Skin of body (tissue), 2 donors: Measurements from ENCODE around the gene NXNL1. TPM values are rescaled to one million over a fixed set of nuclear protein-coding genes. Genes with fewer than 3 reads are reported as not detected.

Experiments used
- DNase-seq: peaks from one replicate; lab custom pipeline; 2025; lab: John Stamatoyannopoulos, UW
- total RNA-seq: library from RNA; depleted of rRNA; stranded (reverse); fragments of >200 nt; gene quantifications from one replicate; pipeline ENCODE4 v1.2.3, GENCODE V29; 2014

NXNL1 gene
- total RNA-seq, 1 donor from 2014 or later: not detected

GRCh38 chr19:17421942-17422341, 38.8 kb downstream of the NXNL1 start:
- no peak for DNase-seq

DNA sequence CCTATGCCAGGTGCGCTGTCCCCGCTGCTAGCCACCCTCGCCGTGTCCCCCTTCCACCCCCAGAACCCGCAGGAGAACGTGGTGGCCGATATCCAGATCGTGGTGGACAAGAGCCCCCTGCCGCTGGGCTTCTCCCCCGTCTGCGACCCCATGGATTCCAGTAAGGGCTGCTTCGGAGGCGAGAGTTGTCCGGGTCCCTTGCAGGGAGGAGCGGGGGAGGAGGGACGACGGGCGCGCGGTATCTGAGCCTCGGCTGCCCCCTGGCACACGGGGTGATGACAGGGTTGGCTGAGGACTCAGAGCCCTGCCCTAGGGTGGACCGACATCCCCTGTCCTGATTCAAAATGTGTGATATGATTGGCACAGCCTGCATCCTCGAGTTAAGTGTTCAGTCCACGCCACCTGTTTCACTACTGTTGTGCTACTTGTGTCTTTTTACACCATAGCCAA, 40.2 kb downstream of the NXNL1 start:
- no peak for DNase-seq

- peak; percentile 99 for DNase-seq
Observed at GRCh38 chr19:17419621-17420474, 40.9 kb downstream of the NXNL1 start, which contains the start of gene MVB12A. Gene MVB12A, plus strand, starts transcription at chr19:17420047. Its CDS starts 89 bp downstream, at chr19:17420136.

GRCh38 chr19:17419154-17419620, 41.5 kb downstream of the NXNL1 start:
- no peak for DNase-seq

DNA sequence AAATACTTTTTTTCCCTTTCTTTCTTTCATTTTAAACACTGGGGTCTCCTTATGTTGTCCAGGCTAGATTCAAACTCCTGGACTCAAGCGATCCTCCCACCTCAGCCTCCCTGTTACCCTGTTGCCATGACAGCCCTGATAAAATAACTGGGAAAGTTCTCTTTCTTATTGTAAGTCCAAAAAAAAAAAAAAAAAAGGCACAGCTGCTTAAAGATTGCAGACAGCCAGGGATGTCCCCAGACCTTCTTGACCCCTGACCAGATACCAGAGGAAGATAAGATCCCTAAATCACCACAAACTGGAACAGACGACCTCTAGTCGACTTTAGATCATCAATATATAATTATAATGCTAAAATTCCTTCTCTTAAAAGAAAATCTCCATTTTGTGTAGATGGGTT, 42.0 kb downstream of the NXNL1 start:
- no peak for DNase-seq

DNA sequence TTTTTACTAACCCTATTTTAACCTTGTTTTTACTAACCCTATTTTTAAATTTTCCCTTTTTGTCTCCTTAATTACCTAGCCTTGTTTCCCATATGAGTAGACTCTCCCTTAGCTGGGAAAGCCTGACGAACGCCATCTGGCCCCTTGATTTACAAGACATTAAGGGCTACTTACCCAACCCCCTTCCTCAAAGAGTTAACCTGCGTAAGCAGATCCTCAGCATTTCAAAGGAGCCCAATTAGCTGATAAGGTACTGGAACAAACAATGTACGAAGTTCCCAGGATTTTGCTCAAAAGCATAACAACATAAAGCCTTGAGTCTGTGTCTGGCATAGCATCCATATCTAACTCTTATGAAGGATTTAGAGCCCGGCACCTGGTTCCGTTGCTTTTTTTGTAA, 45.6 kb downstream of the NXNL1 start:
- DNase-seq: no peak

DNA sequence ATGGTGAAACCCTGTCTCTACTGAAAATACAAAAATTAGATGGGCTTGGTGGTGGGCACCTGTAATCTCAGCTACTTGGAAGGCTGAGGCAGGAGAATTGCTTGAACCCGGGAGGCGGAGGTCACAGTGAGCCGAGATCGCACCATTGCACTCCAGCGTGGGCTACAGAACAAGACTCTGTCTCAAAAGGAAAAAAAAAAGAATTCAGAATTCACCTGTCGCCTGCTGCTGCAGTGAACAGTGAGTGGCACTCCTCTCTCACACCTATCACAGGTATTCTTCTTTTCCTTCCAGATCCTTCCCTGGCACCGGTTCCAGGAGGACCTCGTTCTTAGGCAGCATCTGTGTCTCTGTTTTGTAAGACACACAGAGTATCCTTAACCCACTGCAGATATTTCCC, 46.6 kb downstream of the NXNL1 start:
- no peak for DNase-seq

- DNase-seq: no peak
Observed at GRCh38 chr19:17411801-17412200, 48.9 kb downstream of the NXNL1 start.

DNA sequence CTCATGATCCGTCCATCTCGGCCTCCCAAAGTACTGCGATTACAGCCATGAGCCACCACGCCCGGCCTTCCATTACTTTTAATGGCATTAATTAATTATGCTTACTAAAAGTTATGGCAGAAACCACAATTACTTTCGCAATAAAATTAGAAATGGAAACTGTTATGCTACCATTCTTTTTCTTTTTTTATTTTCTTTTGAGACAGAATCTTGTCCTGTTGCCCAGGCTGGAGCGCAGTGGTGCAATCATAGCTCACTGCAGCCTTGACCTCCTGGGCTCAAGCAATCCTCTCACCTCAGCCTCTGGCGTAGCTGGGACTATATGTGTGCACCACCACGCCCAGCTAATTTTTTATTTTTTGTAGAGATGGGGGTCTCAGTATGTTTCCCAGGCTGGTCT, 50.7 kb downstream of the NXNL1 start:
- no peak for DNase-seq

DNA sequence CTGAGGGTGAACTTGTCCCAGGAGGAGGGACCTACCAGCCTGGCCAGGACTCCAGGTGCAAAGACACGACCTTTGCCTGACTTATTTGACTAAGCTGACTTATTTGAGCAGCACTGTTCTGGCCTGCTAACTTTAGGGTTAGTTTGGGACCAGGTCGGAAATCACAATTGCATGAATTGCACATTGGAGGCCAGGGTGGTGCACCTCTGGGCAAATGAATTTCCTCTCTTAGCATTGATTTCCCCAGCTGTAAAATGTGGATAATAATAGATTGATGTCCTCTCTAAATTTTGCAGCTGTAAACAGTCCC, 53.9 kb downstream of the NXNL1 start:
- DNase-seq: no peak

GRCh38 chr19:17406046-17406886, 54.5 kb downstream of the NXNL1 start:
- no peak for DNase-seq

Other genes starting within 250 kb of the NXNL1 start
- gene USE1, start 245.6 kb downstream of the NXNL1 start, total RNA-seq: 13.2 TPM
- gene OCEL1, start 234.7 kb downstream of the NXNL1 start, total RNA-seq: 3.7 TPM
- 14.4 TPM for gene NR2F6, start 215.0 kb downstream of the NXNL1 start, total RNA-seq
- gene USHBP1, start 196.2 kb downstream of the NXNL1 start, total RNA-seq: 2.0 TPM
- 43.6 TPM for gene BABAM1, start 193.5 kb downstream of the NXNL1 start, total RNA-seq
- 0.49 TPM for gene ANKLE1, start 179.0 kb downstream of the NXNL1 start, total RNA-seq
- gene ABHD8, start 157.5 kb downstream of the NXNL1 start, total RNA-seq: 5.7 TPM
- 20.3 TPM for gene MRPL34, start 155.1 kb downstream of the NXNL1 start, total RNA-seq
- 7.9 TPM for gene DDA1, start 151.4 kb downstream of the NXNL1 start, total RNA-seq
- 6.7 TPM for gene ANO8, start 126.1 kb downstream of the NXNL1 start, total RNA-seq
- 10.6 TPM for gene GTPBP3, start 123.4 kb downstream of the NXNL1 start, total RNA-seq
- 10.9 TPM for gene PLVAP, start 83.6 kb downstream of the NXNL1 start, total RNA-seq
- not detected for gene CCDC194, start 66.7 kb downstream of the NXNL1 start, total RNA-seq
- gene BST2, start 55.3 kb downstream of the NXNL1 start, total RNA-seq: 6.9 TPM
- gene MVB12A, start 40.9 kb downstream of the NXNL1 start, total RNA-seq: 19.2 TPM
- gene TMEM221, start 12.3 kb downstream of the NXNL1 start, total RNA-seq: 0.69 TPM
- gene SLC27A1, start 9.6 kb upstream of the NXNL1 start, total RNA-seq: 19.6 TPM
- 36.3 TPM for gene PGLS, start 50.7 kb upstream of the NXNL1 start, total RNA-seq
- gene COLGALT1, start 94.7 kb upstream of the NXNL1 start, total RNA-seq: 40.6 TPM
- gene UNC13A, start 227.4 kb upstream of the NXNL1 start, total RNA-seq: 0.10 TPM